ENCODE measurements around the gene ENO2. TPM values are rescaled to one million over a fixed set of nuclear protein-coding genes. Genes with fewer than 3 reads are reported as not detected.

ENO2 gene
- polyA plus RNA-seq, 1 donor, result 18.6 TPM

DNA sequence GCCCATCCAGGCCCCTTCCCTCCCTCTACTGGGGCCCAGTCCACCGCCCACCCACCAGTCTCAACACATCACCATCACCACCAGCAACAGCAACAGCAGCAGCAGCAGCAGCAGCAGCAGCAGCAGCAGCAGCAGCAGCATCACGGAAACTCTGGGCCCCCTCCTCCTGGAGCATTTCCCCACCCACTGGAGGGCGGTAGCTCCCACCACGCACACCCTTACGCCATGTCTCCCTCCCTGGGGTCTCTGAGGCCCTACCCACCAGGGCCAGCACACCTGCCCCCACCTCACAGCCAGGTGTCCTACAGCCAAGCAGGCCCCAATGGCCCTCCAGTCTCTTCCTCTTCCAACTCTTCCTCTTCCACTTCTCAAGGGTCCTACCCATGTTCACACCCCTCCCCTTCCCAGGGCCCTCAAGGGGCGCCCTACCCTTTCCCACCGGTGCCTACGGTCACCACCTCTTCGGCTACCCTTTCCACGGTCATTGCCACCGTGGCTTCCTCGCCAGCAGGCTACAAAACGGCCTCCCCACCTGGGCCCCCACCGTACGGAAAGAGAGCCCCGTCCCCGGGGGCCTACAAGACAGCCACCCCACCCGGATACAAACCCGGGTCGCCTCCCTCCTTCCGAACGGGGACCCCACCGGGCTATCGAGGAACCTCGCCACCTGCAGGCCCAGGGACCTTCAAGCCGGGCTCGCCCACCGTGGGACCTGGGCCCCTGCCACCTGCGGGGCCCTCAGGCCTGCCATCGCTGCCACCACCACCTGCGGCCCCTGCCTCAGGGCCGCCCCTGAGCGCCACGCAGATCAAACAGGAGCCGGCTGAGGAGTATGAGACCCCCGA is 22.5 kb downstream of the ENO2 start:
- peak in 1 of 2 donors; percentile 46 for DNase-seq
- no peaks in the 10 kb centered on the region for H3K9me3 ChIP-seq (ENCODE audit: control insufficient read depth, low read depth, low read length)
- no peaks in the 10 kb centered on the region for H3K27me3 ChIP-seq (ENCODE audit: control insufficient read depth, insufficient read depth, low read length)
- peaks cover 65% of the 10 kb centered on the region for H3K36me3 ChIP-seq (ENCODE audit: control insufficient read depth, insufficient read depth, low read length)
- peak overlapping the region; percentile 92 for H3K27ac ChIP-seq (ENCODE audit: low read length)
- peak overlapping the region; percentile 69 for H3K4me3 ChIP-seq (ENCODE audit: low read length)
- WGBS (ENCODE audit: insufficient coverage, low lambda C conversion rate), result no CpG with 5 or more reads among the region's 36 CpGs
- peaks cover 10% of the 10 kb centered on the region for H3K4me1 ChIP-seq (ENCODE audit: control insufficient read depth, insufficient read depth, low read length)

DNA sequence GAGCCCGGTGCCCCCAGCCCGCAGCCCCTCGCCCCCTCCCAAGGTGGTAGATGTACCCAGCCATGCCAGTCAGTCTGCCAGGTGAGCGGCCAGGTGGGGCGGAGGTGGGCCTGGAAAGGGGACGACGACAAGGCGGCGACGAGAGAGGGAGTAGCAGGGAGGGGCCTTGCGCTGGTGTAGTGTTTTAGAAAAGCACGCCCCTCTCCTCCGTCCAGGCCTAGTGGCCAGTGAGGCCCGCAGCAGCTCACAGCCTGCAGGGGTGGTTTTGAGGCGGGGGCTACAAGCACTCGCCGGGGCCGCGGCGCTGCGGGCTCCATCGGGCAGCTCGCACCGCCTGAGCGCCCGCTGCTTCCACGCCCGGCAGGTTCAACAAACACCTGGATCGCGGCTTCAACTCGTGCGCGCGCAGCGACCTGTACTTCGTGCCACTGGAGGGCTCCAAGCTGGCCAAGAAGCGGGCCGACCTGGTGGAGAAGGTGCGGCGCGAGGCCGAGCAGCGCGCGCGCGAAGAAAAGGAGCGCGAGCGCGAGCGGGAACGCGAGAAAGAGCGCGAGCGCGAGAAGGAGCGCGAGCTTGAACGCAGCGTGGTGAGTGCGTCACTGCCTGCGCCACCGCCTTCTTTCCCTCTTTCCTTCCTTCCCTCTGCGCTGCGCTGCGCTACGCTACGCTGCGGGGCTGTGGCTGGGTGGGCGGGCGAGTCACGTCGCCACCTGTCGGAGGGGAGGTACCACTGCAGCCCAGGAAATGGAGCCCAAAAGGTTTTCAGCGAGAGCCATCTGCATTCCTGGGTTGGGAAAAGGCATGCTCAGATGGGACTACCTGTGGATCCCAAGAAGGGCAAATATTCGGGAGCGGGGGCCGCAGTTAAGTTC is 23.3 kb downstream of the ENO2 start:
- Histone ChIP-seq H3K9me3 (ENCODE audit: control insufficient read depth, low read depth, low read length) (no peaks in the 10 kb centered on the region), H3K27ac (ENCODE audit: low read length) (peak overlapping the region; percentile 92), H3K4me3 (ENCODE audit: low read length) (peak overlapping the region; percentile 69), H3K36me3 (ENCODE audit: control insufficient read depth, insufficient read depth, low read length) (peaks cover 71% of the 10 kb centered on the region), H3K4me1 (ENCODE audit: control insufficient read depth, insufficient read depth, low read length) (peaks cover 10% of the 10 kb centered on the region), H3K27me3 (ENCODE audit: control insufficient read depth, insufficient read depth, low read length) (no peaks in the 10 kb centered on the region)
- 0% methylated on average over 2 of the region's 80 CpGs for WGBS (ENCODE audit: insufficient coverage, low lambda C conversion rate)
- peak; percentile 97 to 98 for DNase-seq

DNA sequence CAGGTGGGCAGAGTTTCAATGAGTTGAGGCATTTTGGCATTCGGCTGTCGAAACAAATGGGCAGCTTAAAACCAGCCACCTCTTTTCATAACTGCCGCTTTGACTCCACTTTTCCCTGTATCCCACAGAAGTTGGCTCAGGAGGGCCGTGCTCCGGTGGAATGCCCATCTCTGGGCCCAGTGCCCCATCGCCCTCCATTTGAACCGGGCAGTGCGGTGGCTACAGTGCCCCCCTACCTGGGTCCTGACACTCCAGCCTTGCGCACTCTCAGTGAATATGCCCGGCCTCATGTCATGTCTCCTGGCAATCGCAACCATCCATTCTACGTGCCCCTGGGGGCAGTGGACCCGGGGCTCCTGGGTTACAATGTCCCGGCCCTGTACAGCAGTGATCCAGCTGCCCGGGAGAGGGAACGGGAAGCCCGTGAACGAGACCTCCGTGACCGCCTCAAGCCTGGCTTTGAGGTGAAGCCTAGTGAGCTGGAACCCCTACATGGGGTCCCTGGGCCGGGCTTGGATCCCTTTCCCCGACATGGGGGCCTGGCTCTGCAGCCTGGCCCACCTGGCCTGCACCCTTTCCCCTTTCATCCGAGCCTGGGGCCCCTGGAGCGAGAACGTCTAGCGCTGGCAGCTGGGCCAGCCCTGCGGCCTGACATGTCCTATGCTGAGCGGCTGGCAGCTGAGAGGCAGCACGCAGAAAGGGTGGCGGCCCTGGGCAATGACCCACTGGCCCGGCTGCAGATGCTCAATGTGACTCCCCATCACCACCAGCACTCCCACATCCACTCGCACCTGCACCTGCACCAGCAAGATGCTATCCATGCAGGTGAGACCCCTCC is 24.2 kb downstream of the ENO2 start:
- Histone ChIP-seq H3K4me1 (ENCODE audit: control insufficient read depth, insufficient read depth, low read length) (peaks cover 14% of the 10 kb centered on the region), H3K27ac (ENCODE audit: low read length) (peak overlapping the region; percentile 92), H3K36me3 (ENCODE audit: control insufficient read depth, insufficient read depth, low read length) (peaks cover 66% of the 10 kb centered on the region), H3K9me3 (ENCODE audit: control insufficient read depth, low read depth, low read length) (no peaks in the 10 kb centered on the region), H3K4me3 (ENCODE audit: low read length) (peak overlapping the region; percentile 69), H3K27me3 (ENCODE audit: control insufficient read depth, insufficient read depth, low read length) (no peaks in the 10 kb centered on the region)
- DNase-seq, result no peak
- no CpG with 5 or more reads among the region's 32 CpGs for WGBS (ENCODE audit: insufficient coverage, low lambda C conversion rate)

DNA sequence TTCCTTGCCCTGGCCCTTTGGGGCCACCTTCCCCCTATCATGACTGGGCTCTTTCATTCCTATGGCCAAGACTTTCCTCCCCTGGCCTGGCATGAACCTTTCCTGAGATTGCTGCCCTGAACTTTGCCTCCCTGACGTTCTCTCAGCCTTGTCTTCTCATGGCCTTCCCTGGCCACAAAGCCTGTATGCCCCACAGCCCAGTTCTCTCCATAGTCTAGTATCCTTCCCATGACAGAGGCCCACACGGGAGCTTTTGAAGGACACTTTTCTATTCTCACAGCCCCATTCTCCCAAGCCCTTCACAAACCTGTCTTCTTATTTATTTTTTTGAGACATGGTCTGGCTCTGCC is 24.8 kb downstream of the ENO2 start:
- Histone ChIP-seq H3K27ac (ENCODE audit: low read length) (no peak overlapping the region), H3K36me3 (ENCODE audit: control insufficient read depth, insufficient read depth, low read length) (peaks cover 60% of the 10 kb centered on the region)

DNA sequence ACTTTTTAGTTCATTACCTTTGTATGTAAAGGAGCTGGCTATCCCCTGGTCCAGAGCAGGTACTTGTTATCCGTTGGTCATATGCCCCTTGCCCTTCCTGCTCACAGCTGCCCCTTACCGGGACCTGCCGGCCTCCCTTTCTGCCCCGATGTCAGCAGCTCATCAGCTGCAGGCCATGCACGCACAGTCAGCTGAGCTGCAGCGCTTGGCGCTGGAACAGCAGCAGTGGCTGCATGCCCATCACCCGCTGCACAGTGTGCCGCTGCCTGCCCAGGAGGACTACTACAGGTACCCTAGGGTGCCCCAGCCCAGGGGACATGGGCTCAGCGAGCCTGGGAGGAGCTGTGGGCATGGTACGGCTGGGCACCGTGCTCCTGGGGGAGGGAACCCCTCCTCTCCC is 26.9 kb downstream of the ENO2 start:
- no peak for DNase-seq
- H3K4me3 ChIP-seq (ENCODE audit: low read length), result no peak overlapping the region
- WGBS (ENCODE audit: insufficient coverage, low lambda C conversion rate), result no CpG with 5 or more reads among the region's 12 CpGs
- H3K27me3 ChIP-seq (ENCODE audit: control insufficient read depth, insufficient read depth, low read length), result no peaks in the 10 kb centered on the region
- H3K4me1 ChIP-seq (ENCODE audit: control insufficient read depth, insufficient read depth, low read length), result peaks cover 31% of the 10 kb centered on the region
- H3K27ac ChIP-seq (ENCODE audit: low read length), result no peak overlapping the region
- no peaks in the 10 kb centered on the region for H3K9me3 ChIP-seq (ENCODE audit: control insufficient read depth, low read depth, low read length)
- peaks cover 43% of the 10 kb centered on the region for H3K36me3 ChIP-seq (ENCODE audit: control insufficient read depth, insufficient read depth, low read length)

More for the DNA sequence above, 24.8 kb downstream of the ENO2 start:
- Histone ChIP-seq H3K9me3 (ENCODE audit: control insufficient read depth, low read depth, low read length) (no peaks in the 10 kb centered on the region), H3K4me3 (ENCODE audit: low read length) (no peak overlapping the region), H3K4me1 (ENCODE audit: control insufficient read depth, insufficient read depth, low read length) (peaks cover 15% of the 10 kb centered on the region), H3K27me3 (ENCODE audit: control insufficient read depth, insufficient read depth, low read length) (no peaks in the 10 kb centered on the region)
- DNase-seq, result peak in 1 of 2 donors; percentile 29
- 0% methylated on average over 1 of the region's 2 CpGs for WGBS (ENCODE audit: insufficient coverage, low lambda C conversion rate)

DNA sequence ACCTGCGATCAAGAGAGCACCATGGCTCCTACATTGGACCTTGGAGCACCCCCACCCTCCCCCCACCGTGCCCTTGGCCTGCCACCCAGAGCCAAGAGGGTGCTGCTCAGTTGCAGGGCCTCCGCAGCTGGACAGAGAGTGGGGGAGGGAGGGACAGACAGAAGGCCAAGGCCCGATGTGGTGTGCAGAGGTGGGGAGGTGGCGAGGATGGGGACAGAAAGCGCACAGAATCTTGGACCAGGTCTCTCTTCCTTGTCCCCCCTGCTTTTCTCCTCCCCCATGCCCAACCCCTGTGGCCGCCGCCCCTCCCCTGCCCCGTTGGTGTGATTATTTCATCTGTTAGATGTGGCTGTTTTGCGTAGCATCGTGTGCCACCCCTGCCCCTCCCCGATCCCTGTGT is 27.4 kb downstream of the ENO2 start:
- Histone ChIP-seq H3K27me3 (ENCODE audit: control insufficient read depth, insufficient read depth, low read length) (no peaks in the 10 kb centered on the region), H3K27ac (ENCODE audit: low read length) (no peak overlapping the region), H3K4me1 (ENCODE audit: control insufficient read depth, insufficient read depth, low read length) (peaks cover 29% of the 10 kb centered on the region), H3K36me3 (ENCODE audit: control insufficient read depth, insufficient read depth, low read length) (peaks cover 38% of the 10 kb centered on the region), H3K9me3 (ENCODE audit: control insufficient read depth, low read depth, low read length) (no peaks in the 10 kb centered on the region), H3K4me3 (ENCODE audit: low read length) (no peak overlapping the region)
- no CpG with 5 or more reads among the region's 12 CpGs for WGBS (ENCODE audit: insufficient coverage, low lambda C conversion rate)
- peak in 1 of 2 donors; percentile 20 for DNase-seq

DNA sequence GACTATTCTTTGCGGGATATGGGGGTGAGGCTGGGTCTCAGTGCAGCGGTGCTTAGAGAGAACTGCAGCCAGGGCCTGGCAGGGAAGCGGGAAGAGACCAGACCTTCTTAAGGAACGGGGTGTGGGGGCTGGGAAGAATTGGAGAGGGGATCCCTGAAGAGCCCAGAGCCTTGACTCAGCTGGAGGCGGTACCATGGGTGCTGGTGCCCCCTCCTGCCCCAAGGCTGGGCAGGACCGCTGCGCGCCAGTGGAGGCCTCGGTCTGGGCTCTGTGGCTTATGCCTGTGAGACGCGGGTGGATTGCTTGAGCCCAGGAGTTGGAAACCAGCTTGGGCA is 27.9 kb downstream of the ENO2 start:
- Histone ChIP-seq H3K4me1 (ENCODE audit: control insufficient read depth, insufficient read depth, low read length) (peaks cover 30% of the 10 kb centered on the region), H3K36me3 (ENCODE audit: control insufficient read depth, insufficient read depth, low read length) (peaks cover 37% of the 10 kb centered on the region), H3K4me3 (ENCODE audit: low read length) (no peak overlapping the region), H3K27me3 (ENCODE audit: control insufficient read depth, insufficient read depth, low read length) (no peaks in the 10 kb centered on the region), H3K9me3 (ENCODE audit: control insufficient read depth, low read depth, low read length) (no peaks in the 10 kb centered on the region), H3K27ac (ENCODE audit: low read length) (no peak overlapping the region)
- DNase-seq, result peak in 1 of 2 donors; percentile 14
- WGBS (ENCODE audit: insufficient coverage, low lambda C conversion rate), result no CpG with 5 or more reads among the region's 11 CpGs

DNA sequence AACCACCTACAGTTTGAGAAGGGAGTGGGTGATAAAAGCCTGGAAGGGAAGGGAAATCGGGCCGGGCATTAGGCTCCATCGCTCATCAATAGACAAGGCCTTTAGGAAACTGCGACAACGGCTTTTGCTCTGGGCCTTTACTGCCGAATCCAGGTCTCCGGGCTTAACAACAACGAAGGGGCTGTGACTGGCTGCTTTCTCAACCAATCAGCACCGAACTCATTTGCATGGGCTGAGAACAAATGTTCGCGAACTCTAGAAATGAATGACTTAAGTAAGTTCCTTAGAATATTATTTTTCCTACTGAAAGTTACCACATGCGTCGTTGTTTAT is 29.0 kb downstream of the ENO2 start:
- peak overlapping the region; percentile 70 for H3K4me3 ChIP-seq (ENCODE audit: low read length)

DNA sequence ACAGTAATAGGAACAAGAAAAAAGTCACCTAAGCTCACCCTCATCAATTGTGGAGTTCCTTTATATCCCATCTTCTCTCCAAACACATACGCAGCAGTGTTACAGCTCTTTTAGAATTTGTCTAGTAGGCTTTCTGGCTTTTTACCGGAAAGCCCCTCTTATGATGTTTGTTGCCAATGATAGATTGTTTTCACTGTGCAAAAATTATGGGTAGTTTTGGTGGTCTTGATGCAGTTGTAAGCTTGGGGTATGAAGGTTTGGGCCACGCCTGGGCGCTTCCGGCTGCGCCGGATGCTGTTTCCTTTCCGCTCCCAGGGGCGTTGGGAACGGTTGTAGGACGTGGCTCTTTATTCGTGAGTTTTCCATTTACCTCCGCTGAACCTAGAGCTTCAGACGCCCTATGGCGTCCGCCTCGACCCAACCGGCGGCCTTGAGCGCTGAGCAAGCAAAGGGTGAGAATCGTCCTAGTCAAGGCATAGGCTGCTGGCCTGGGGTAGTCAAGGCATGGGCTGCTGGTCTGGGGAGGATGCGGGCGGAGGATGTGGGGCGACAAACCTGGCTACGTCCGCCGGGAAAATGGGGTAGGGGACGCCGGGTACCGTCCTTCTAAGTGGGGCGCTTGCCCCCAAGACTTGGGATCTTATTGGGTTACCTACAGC is 29.5 kb downstream of the ENO2 start, which contains the start of the genes C12orf57 and RNU7-1:
Gene C12orf57 (plus strand): TSS at position 301 of the 659 bp plus-strand sequence. CDS start 100 bp downstream, at position 401.
Gene RNU7-1 (plus strand): TSS at position 95 of the 659 bp plus-strand sequence.
- peak; percentile 92 to 95 for DNase-seq
- Histone ChIP-seq H3K27ac (ENCODE audit: low read length) (peak within 1 kb of the TSS; percentile 98), H3K36me3 (ENCODE audit: control insufficient read depth, insufficient read depth, low read length) (peaks cover 31% of the 10 kb centered on the region), H3K4me1 (ENCODE audit: control insufficient read depth, insufficient read depth, low read length) (peaks cover 25% of the 10 kb centered on the region), H3K4me3 (ENCODE audit: low read length) (peak within 1 kb of the TSS; percentile 70), H3K9me3 (ENCODE audit: control insufficient read depth, low read depth, low read length) (no peaks in the 10 kb centered on the region), H3K27me3 (ENCODE audit: control insufficient read depth, insufficient read depth, low read length) (no peaks in the 10 kb centered on the region)
- no CpG with 5 or more reads among the region's 31 CpGs for WGBS (ENCODE audit: insufficient coverage, low lambda C conversion rate)

More for the DNA sequence above, 29.0 kb downstream of the ENO2 start:
- H3K9me3 ChIP-seq (ENCODE audit: control insufficient read depth, low read depth, low read length), result no peaks in the 10 kb centered on the region
- peaks cover 27% of the 10 kb centered on the region for H3K4me1 ChIP-seq (ENCODE audit: control insufficient read depth, insufficient read depth, low read length)
- DNase-seq, result peak; percentile 85 to 89
- no peaks in the 10 kb centered on the region for H3K27me3 ChIP-seq (ENCODE audit: control insufficient read depth, insufficient read depth, low read length)
- no CpG with 5 or more reads among the region's 13 CpGs for WGBS (ENCODE audit: insufficient coverage, low lambda C conversion rate)
- peak overlapping the region; percentile 98 for H3K27ac ChIP-seq (ENCODE audit: low read length)
- H3K36me3 ChIP-seq (ENCODE audit: control insufficient read depth, insufficient read depth, low read length), result peaks cover 36% of the 10 kb centered on the region

Data from large intestine (tissue), 3 donors.